GM20000 (cell line): ENCODE measurements around the gene FGGY.

Source experiments
- DNase-seq: peaks from one replicate; pipeline ENCODE4 v3.0.0; 2012; ENCODE audit warnings: low spot score
- CTCF ChIP-seq: IDR thresholded peaks from 2 replicates; pipeline ENCODE4 v1.5.1; 2012; ENCODE audit warnings: mild to moderate bottlenecking, control low read depth; ENCODE audit errors: extremely low read depth, missing control alignments

Gene FGGY

DNA sequence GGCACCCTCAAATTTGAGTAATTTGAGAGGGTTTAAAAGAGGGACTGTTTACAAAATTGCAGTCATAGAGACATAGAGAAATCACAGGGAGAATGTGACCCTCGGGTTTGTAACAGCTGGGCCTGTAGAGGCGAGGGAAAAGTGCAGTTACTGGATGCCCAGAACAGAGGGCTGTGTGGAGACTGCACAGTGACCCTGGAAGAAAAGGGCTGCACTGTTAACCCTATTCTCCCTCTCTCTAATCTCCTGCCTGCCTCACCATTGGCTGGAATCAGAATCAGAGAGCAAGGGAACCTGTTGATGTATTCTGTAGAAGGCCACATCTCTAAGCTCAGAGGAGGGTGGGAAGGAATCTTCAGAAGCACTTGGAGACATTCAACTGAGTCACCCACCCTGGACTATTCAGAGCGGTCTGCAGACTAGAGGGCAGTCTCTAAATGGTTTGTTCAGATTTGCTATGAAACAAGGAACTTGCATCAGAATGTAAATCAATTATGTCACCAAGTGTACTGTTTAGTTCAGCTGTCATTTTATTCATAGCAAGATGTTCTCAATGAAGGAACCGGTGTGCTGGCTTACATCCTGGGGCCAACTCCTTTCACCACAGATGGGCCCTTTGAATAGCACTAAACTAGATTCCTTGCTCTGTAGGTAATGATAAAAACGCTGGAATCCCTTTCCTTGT lies 385.6 kb downstream of the FGGY start:
- no peak for DNase-seq
- TF ChIP-seq CTCF: no peak

GRCh38 chr1:59683197-59683596 lies 386.3 kb downstream of the FGGY start:
- DNase-seq: no peak
- no peak for TF ChIP-seq CTCF

DNA sequence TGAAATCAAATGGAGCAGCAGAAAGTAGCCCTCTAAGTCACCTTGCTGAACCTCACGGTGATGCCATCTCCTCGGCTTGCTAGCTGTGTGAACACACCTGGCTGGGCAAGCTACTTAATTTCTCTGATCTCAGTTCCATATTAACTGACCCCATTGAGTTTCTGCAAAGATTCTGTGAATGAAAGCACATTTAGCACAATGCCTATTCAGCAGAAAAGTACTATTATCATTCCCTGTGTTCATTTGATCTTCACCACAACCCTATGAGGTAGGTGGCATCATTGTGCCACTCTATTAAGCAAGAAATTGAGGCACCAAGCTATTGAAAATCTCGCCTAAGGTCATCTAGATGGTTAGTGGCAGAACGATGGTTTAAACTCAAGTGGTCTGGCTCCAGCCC lies 387.8 kb downstream of the FGGY start:
- no peak for DNase-seq
- no peak for TF ChIP-seq CTCF

DNA sequence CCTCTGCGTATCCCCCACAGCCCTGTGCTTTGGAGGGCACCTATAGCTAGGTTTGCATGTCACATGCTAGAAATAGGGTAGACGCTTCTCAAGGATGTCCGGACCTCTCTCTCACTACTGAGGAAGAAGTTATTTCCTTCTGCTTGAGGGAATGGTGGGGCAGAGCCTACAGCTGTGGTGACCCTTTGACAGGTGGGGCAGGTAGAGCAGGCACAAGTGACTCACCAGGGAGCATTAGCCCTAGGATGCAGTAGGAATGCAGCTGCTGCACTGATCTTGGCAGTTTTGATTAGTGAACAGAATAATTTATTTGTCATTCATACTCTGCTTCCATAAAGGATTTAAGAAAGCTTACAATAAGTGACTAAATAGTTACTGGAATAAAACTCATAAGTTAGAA lies 388.2 kb downstream of the FGGY start:
- no peak for DNase-seq
- TF ChIP-seq CTCF: no peak

DNA sequence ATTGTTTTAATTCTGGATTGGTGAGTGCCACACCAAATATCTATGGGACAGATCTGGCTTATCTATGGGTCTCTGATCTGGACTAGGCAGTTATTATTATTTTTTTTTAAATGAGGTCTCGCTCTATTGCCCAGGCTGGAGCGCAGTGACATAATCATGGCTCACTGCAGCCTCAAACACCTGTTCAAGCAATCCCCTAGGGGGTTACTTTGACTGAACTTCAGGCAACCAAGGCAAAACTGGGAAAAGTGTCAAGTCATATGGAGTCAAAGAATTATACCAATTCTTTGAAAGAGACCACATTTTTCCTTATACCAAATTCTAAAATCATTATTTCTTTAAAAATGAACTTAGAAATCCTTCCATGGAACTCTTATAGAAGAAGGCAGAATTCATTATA lies 388.8 kb downstream of the FGGY start:
- DNase-seq: no peak
- no peak for TF ChIP-seq CTCF

- no peak for DNase-seq
- no peak for TF ChIP-seq CTCF
Measured at GRCh38 chr1:59686170-59686569, 389.3 kb downstream of the FGGY start.

GRCh38 chr1:59686574-59686973 lies 389.7 kb downstream of the FGGY start:
- no peak for TF ChIP-seq CTCF
- no peak for DNase-seq
